ENCODE measurements around the gene ATG13.
"Not testable (repeated sequence)": the region's sequence is repeated elsewhere in the genome, so short reads cannot be mapped to it uniquely, and the experiment has no call there.

ATG13 gene

DNA sequence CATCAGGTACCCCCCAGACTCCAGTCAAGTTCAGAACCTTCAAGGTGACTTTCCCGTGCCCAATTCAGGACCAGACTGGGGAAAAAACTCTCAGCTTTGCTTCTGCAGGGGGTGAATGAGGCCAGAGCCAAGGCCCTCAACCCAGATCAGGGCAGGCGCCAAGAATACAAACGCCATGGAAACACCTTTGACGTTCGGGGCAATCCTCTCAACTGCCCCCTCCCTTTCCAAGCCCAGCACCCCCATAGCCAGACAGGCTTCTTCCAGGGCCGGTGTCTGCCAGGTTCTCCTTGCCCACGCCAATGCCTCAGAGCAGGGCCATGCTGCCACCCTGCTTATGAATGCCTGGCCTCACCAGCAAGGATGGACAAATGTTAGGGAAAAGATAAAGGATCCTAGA is 77.3 kb downstream of the ATG13 start:
- no peak for FAIRE-seq

DNA sequence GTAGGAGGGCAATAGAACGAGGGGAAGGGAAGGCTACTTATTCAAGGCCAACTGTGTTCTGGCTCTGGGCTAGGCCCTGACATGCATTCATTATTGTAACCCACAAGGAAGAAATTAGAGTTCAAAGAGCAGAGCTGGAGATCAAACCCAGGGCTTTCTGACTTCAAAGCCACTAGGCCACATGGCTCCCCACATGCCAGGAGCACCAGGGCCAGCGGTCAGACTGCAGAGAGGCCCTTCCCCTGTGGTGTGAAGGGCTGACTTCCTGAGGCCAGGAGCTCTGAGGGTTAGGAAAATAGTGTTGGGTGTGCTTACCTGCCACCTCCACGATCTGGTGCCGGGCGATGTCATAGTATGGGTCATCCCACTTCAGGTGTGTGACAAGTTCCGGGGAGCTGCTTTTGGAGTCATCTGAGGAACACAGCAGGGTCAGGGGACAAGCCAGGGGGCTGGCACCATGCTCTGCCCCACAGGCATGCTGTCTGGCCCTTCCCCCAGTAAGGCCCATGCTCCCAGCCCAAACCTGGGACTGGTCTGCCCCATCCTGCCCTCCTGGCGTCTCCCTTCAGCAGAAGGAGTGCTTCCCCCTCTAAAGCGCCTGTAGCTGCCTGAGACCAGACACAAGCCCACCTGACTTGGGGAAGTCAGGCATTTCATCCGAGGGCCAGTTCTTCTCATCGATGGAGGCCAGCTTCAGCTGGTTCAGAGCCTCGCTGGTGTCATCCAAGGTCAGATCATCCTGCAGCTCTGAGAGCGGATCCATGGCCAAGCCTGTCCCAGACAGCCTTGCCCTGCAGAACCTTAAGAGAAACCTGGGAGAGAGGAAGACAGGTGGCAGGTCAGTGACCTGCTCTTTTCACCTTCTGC is 78.2 kb downstream of the ATG13 start:
- FAIRE-seq (no peak), DNase-seq (ENCODE audit: insufficient read length, low spot score) (no peak)

More for the DNA sequence above, 77.3 kb downstream of the ATG13 start:
- no peak for DNase-seq (ENCODE audit: insufficient read length, low spot score)

DNA sequence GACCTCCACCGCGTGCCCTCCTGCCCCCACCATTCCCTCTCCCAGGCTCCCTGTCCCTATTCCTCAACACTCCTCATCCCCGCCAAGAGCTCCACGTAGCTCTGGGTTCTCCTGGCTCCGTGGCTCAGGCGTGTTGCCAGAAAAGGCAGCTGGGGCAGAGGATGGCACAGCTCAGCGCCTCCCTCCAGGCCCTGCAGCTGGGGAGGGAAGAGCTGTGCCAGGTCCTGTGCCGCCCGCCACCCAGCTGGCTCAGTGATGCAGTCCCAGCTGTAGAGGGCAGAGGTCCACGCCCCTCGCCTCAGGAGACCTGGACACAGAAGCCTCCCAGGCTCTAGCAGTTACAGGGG is 78.8 kb downstream of the ATG13 start:
- FAIRE-seq, result no peak
- DNase-seq (ENCODE audit: insufficient read length, low spot score), result no peak

DNA sequence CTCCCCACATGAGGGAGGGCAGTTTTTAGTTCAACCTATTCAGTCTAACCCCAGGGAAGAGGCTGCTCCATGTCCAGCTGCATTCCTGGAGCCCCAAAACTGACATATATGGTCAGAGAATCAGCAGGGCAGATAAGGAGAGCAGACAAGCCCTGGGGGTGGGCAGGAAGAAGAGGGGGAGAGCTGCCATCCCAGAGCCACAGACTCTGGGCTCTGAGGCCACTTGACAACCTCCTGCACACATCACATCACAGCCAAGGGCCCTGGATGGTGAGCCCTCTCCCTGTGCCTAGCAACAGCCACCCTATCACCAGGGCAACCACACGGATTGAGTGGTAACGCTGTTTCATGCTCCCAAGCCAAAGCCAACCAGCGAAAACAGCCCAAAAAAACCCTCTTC is 80.0 kb downstream of the ATG13 start:
- DNase-seq (ENCODE audit: insufficient read length, low spot score) (no peak), FAIRE-seq (no peak)

GRCh38 chr11:46697723-46698122 is 80.4 kb downstream of the ATG13 start:
- DNase-seq (ENCODE audit: insufficient read length, low spot score) (no peak), FAIRE-seq (no peak)

DNA sequence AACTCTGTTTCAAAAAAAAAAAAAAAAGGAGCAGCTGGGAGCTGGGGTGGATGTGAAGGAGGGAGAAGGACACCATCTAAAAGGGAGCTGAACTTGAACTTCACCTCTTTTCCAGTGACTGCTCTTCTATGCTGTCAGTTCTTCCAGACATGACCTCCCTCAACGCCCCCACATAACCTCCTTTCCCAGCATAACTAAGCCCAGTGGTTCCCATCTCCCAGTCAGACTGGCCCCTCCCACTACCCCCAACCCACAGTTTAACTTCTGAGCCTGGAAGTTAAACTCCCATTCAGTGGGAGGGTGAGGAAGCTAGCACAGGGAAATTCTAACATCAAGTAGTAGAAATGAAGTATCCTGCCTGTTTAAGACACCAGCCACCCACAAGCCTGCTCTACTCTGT is 81.2 kb downstream of the ATG13 start:
- FAIRE-seq (no peak), DNase-seq (ENCODE audit: insufficient read length, low spot score) (no peak)

DNA sequence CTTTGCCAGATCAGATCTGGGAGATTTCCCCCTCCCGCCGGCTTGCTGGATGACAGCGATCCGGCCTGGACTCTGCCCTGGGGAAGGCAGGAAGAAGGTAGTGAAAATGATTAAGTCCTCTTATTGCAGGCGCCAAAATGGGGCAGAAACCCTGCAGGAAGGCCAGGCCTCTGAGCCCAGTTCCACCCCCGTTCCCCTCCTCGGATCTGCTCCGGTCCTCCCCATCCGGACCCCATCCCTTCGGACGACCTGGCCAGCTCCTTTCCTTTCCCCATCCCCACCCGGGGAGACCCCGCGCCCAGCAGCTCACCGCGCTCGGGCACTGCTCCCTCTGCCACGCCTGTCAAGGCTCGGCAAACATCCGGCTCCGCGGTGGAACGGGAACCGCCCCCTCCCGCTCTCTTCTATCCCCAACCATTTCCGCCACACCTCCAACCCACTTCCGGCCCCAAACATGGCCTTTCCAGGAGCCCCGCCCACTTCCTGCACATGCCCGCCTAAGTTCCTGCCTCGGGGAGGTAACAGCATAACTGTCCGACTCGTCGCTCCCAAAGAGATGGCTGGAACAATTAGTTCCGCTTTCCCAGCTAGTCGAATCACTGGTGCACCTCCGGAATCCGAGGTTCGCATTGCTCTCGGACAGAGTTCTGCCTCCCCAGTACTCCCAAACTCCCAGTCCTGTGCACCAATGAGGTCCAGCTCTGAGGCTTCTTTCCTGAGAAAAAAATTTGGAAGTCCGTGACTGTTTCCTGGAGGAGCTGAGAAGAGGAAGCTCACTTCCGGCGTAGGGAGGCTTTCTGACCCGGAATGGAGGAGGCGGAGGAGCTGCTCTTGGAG is 83.1 kb downstream of the ATG13 start, which contains the start of the genes ARHGAP1 and ZNF408:
ARHGAP1 (minus strand) TSS at position 379 of the 837 bp plus-strand sequence. CDS start 4,512 bp downstream, outside the sequence.
ZNF408 (plus strand) TSS at position 791 of the 837 bp plus-strand sequence; CDS start at position 808, 17 bp downstream.
- peak; percentile 93 for DNase-seq (ENCODE audit: insufficient read length, low spot score)
- FAIRE-seq, result peak; percentile 80

- DNase-seq (ENCODE audit: insufficient read length, low spot score), result no peak
- no peak for FAIRE-seq
These were observed 83.8 kb downstream of the ATG13 start for GRCh38 chr11:46701078-46701654.

GRCh38 chr11:46705070-46705688 is 87.8 kb downstream of the ATG13 start:
- FAIRE-seq (no peak), DNase-seq (ENCODE audit: insufficient read length, low spot score) (no peak)

DNA sequence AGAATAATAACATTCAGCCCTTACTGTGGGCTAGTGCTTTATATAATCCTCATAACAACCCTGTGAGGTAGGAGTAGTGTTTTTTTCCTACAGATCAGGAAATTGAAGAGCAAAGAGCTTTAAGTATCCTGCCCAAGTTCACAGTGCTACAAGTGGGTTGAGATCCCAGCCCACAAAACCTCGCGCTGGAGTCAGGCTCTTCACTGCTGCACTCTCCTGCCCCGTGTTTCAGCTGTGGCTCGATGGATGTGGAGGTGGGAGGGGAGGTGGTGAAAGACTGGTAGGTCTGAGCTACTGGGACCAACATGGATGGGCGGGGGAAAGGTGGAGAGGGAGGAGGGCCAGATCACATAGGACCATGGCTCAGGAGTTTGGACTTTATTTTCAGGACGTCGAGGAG is 89.5 kb downstream of the ATG13 start:
- DNase-seq (ENCODE audit: insufficient read length, low spot score) (no peak), FAIRE-seq (no peak)

- not testable (repeated sequence) for DNase-seq (ENCODE audit: insufficient read length, low spot score); FAIRE-seq
These were observed 92.0 kb downstream of the ATG13 start for GRCh38 chr11:46709351-46709750.

- FAIRE-seq (no peak), DNase-seq (ENCODE audit: insufficient read length, low spot score) (no peak)
These were observed 93.5 kb downstream of the ATG13 start for GRCh38 chr11:46710821-46711269.

DNA sequence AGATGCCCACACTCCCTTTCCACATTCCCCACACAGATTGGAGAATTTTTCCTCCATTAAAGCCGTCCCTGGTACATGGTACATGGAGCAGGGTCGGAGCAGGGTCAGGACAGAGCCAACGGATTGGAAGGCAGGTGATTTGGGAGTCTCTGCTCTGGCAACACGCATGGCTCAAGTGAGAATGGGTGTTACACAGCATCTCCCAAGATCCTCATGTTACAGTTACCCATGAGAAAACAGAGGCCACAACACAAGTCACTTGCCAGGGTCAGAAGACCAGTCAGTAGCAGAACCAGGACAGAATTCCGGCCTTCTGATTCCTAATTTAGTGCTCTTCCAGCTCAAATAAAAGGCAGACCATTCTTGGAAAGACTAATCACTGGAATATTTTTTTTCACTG is 94.0 kb downstream of the ATG13 start:
- no peak for DNase-seq (ENCODE audit: insufficient read length, low spot score)

GRCh38 chr11:46712874-46713576 is 95.7 kb downstream of the ATG13 start:
- DNase-seq (ENCODE audit: insufficient read length, low spot score), result no peak

More for the DNA sequence above, 94.0 kb downstream of the ATG13 start:
- FAIRE-seq, result no peak

GRCh38 chr11:46717825-46718154 is 100.4 kb downstream of the ATG13 start:
- DNase-seq (ENCODE audit: insufficient read length, low spot score); FAIRE-seq: not testable (repeated sequence)

More at GRCh38 chr11:46712874-46713576, 95.7 kb downstream of the ATG13 start:
- no peak for FAIRE-seq

- DNase-seq (ENCODE audit: insufficient read length, low spot score) (no peak), FAIRE-seq (no peak)
These were observed 101.0 kb downstream of the ATG13 start for GRCh38 chr11:46718155-46719019.

- DNase-seq (ENCODE audit: insufficient read length, low spot score), result no peak
- FAIRE-seq, result no peak
These were observed 101.7 kb downstream of the ATG13 start, which contains the start of gene F2 for GRCh38 chr11:46719048-46719542. Gene F2 (plus strand): TSS chr11:46719213. CDS start chr11:46719236, 23 bp downstream.

- FAIRE-seq, result no peak
- no peak for DNase-seq (ENCODE audit: insufficient read length, low spot score)
These were observed 102.3 kb downstream of the ATG13 start for GRCh38 chr11:46719543-46720218.

Measured in HTR-8/SVneo (cell line).